AG04449 (cell line): ENCODE results near the gene CSTPP1.

Experiments used
- CTCF ChIA-PET: fragments of 350-600 bp; formaldehyde crosslinking; extraction: SDS; loops from one replicate; lab custom pipeline; 2021; ENCODE audit warnings: antibody characterized with exemption; lab: Yijun Ruan, JAX
- POLR2A ChIA-PET: fragments of 400-600, 350-600 bp; formaldehyde crosslinking; extraction: SDS; loops from one replicate; lab custom pipeline; 2020; ENCODE audit warnings: antibody characterized with exemption, inconsistent platforms; lab: Yijun Ruan, JAX
- DNase-seq: peaks from one replicate; pipeline ENCODE4 v3.0.0-alpha.2; 2010; ENCODE audit warnings: low read depth, low spot score
- H3K4me3 ChIP-seq: 2 replicates; pipeline ENCODE4 v1.5.1; 2011; ENCODE audit warnings: low read depth, mild to moderate bottlenecking, control low read depth, low read length
- CTCF ChIP-seq: IDR thresholded peaks from one replicate; pipeline ENCODE4 v1.5.1; 2011; ENCODE audit warnings: mild to moderate bottlenecking, moderate library complexity, low read length, control low read depth, inconsistent platforms; ENCODE audit not compliant: insufficient read depth; ENCODE audit errors: missing control alignments

Gene CSTPP1

GRCh38 chr11:47007579-47007978 lies 71.0 kb downstream of the CSTPP1 start:
- TF ChIP-seq CTCF = no peak
- DNase-seq = no peak
- CTCF ChIA-PET = no interaction called here
- no peak overlapping the region for H3K4me3 ChIP-seq
- POLR2A ChIA-PET = no interaction called here

GRCh38 chr11:47010179-47010578 lies 73.6 kb downstream of the CSTPP1 start:
- POLR2A ChIA-PET = no interaction called here
- DNase-seq = no peak
- no peak overlapping the region for H3K4me3 ChIP-seq
- no peak for TF ChIP-seq CTCF
- CTCF ChIA-PET = no interaction called here

GRCh38 chr11:47014097-47014496 lies 77.5 kb downstream of the CSTPP1 start:
- ChIA-PET CTCF (no interaction called here), POLR2A (interaction anchor here (0.8 kb wide), 1 partner anchor 291 kb away, joined by 3 read pairs; no protein-coding TSS in a partner anchor)
- no peak for DNase-seq
- no peak for TF ChIP-seq CTCF
- H3K4me3 ChIP-seq = no peak overlapping the region

- H3K4me3 ChIP-seq = no peak overlapping the region
- POLR2A ChIA-PET = no interaction called here
- DNase-seq = no peak
- no peak for TF ChIP-seq CTCF
- CTCF ChIA-PET = interaction anchor here (0.8 kb wide), 1 partner anchor 13 kb away, joined by 3 read pairs; no protein-coding TSS in a partner anchor
Observed at GRCh38 chr11:47018637-47019036, 82.1 kb downstream of the CSTPP1 start.

GRCh38 chr11:47020793-47021526 lies 84.4 kb downstream of the CSTPP1 start:
- no peak for TF ChIP-seq CTCF
- H3K4me3 ChIP-seq = no peak overlapping the region
- POLR2A ChIA-PET = no interaction called here
- CTCF ChIA-PET = interaction anchor here (1.0 to 1.2 kb wide), 3 partner anchors 10 to 132 kb away, joined by 3 to 4 read pairs (median 4); no protein-coding TSS in a partner anchor
- DNase-seq = no peak

- DNase-seq = no peak
- TF ChIP-seq CTCF = no peak
- H3K4me3 ChIP-seq = no peak overlapping the region
- CTCF ChIA-PET = interaction anchor here (1.0 to 1.2 kb wide), 2 partner anchors 9 to 132 kb away, joined by 4 read pairs; no protein-coding TSS in a partner anchor
- POLR2A ChIA-PET = no interaction called here
Observed at GRCh38 chr11:47021527-47021818, 84.9 kb downstream of the CSTPP1 start.
